Measurements from ENCODE around the gene DNM3.

DNA sequence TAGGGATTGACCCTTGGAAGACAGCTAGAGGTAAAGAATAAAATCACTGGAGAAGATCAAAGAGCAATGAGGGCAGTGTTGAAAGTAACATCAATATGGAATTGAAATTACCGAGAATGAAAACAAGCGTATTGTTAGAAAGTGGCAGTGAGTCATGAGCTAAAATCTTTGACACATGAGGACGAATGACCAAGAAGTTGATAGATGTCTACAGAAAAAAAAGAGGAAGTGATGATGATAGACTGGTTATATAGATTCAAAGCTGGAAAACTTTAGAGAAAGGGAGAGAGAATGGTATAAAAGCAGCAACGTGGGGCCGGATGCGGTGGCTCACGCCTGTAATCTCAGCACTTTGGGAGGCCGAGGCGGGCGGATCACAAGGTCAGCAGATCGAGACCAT is 12.5 kb upstream of the DNM3 start:
- TF ChIP-seq SP1 (IDR thresholded peaks at IDR 0.05; ENCODE audit: low read depth, low read length) = no peak
- TF ChIP-seq RAD21 (IDR thresholded peaks at IDR 0.05; ENCODE audit: insufficient read depth, low read depth, low read length) = no peak

Data from GM12878 (cell line).